Ishikawa (cell line): Measurements from ENCODE around the gene DPM3.

ENCODE experiments used
- CEBPB ChIP-seq: IDR thresholded peaks from 2 replicates; pipeline ENCODE4 v1.6.1; 2012
- CREB1 ChIP-seq: IDR thresholded peaks from 2 replicates; pipeline ENCODE4 v1.6.1; 2012; ENCODE audit warnings: low read depth
- EGR1 ChIP-seq: IDR thresholded peaks from 2 replicates; pipeline ENCODE4 v1.6.1; 2012
- EP300 ChIP-seq: IDR thresholded peaks from 2 replicates; pipeline ENCODE4 v1.6.1; 2012; ENCODE audit warnings: borderline replicate concordance
- FOXM1 ChIP-seq: IDR thresholded peaks from 2 replicates; pipeline ENCODE4 v1.6.1; 2012; ENCODE audit warnings: low read depth, borderline replicate concordance
- NFIC ChIP-seq: IDR thresholded peaks from 2 replicates; pipeline ENCODE4 v1.6.1; 2012
- RAD21 ChIP-seq: IDR thresholded peaks from 2 replicates; pipeline ENCODE4 v1.6.1; 2012; ENCODE audit warnings: low read depth
- TAF1 ChIP-seq: IDR thresholded peaks from 2 replicates; pipeline ENCODE4 v1.6.1; 2012; ENCODE audit warnings: low read depth, mild to moderate bottlenecking
- TCF12 ChIP-seq: IDR thresholded peaks from 2 replicates; pipeline ENCODE4 v1.6.1; 2012; ENCODE audit warnings: low read depth
- TEAD4 ChIP-seq: IDR thresholded peaks from 2 replicates; pipeline ENCODE4 v1.6.1; 2012
- YY1 ChIP-seq: IDR thresholded peaks from 2 replicates; pipeline ENCODE4 v1.6.1; 2012; ENCODE audit warnings: low read depth
- ZBTB7A ChIP-seq: IDR thresholded peaks from 2 replicates; pipeline ENCODE4 v1.6.1; 2012; ENCODE audit warnings: low read depth
- TF ChIP-seq, protein P1 (sequence below): IDR thresholded peaks from 2 replicates; pipeline ENCODE4 v1.6.1; 2012; ENCODE audit warnings: low read depth, mild to moderate bottlenecking
- TF ChIP-seq, protein P2 (sequence below): IDR thresholded peaks from 2 replicates; pipeline ENCODE4 v1.6.1; 2012
- TF ChIP-seq, protein P3 (sequence below): IDR thresholded peaks from 2 replicates; pipeline ENCODE4 v1.6.1; 2012

Gene DPM3

DNA sequence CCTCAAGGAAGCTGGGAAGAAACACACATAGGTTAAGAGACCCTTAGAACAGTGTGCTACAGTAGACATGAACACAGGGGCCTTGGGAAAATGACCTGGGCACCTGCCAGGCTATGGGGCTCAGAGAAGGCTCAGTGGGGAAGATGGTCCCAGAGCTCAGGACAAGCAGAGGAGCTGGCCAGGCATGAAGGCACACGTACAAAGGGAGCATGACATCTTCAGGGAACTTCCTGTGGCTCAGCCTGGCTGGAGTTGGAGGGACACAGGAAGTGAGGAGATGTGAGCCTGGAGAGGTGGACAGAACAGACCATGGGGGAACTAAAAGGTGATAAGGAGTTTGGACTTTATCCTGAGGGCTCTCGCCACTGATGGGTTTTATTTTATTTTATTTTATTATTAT, 8.5 kb downstream of the DPM3 start:
- no peak for TF ChIP-seq EP300
- no peak for TF ChIP-seq TEAD4
- TF ChIP-seq ZBTB7A, result no peak
- TF ChIP-seq NFIC, result no peak

DNA sequence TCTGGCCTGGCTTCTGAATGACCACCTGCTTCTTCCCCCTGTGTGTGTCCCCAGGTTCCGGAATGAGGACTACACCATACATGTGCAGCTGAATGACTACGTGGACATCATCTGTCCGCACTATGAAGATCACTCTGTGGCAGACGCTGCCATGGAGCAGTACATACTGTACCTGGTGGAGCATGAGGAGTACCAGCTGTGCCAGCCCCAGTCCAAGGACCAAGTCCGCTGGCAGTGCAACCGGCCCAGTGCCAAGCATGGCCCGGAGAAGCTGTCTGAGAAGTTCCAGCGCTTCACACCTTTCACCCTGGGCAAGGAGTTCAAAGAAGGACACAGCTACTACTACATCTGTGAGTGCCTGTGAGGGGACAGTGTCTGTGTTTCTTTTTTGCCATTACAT, 9.0 kb downstream of the DPM3 start:
- no peak for TF ChIP-seq TCF12
- no peak for TF ChIP-seq RAD21
- TF ChIP-seq NFIC, result no peak
- no peak for TF ChIP-seq CEBPB
- TF ChIP-seq TAF1, result no peak
- TF ChIP-seq, protein P1, sequence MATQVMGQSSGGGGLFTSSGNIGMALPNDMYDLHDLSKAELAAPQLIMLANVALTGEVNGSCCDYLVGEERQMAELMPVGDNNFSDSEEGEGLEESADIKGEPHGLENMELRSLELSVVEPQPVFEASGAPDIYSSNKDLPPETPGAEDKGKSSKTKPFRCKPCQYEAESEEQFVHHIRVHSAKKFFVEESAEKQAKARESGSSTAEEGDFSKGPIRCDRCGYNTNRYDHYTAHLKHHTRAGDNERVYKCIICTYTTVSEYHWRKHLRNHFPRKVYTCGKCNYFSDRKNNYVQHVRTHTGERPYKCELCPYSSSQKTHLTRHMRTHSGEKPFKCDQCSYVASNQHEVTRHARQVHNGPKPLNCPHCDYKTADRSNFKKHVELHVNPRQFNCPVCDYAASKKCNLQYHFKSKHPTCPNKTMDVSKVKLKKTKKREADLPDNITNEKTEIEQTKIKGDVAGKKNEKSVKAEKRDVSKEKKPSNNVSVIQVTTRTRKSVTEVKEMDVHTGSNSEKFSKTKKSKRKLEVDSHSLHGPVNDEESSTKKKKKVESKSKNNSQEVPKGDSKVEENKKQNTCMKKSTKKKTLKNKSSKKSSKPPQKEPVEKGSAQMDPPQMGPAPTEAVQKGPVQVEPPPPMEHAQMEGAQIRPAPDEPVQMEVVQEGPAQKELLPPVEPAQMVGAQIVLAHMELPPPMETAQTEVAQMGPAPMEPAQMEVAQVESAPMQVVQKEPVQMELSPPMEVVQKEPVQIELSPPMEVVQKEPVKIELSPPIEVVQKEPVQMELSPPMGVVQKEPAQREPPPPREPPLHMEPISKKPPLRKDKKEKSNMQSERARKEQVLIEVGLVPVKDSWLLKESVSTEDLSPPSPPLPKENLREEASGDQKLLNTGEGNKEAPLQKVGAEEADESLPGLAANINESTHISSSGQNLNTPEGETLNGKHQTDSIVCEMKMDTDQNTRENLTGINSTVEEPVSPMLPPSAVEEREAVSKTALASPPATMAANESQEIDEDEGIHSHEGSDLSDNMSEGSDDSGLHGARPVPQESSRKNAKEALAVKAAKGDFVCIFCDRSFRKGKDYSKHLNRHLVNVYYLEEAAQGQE, result no peak

DNA sequence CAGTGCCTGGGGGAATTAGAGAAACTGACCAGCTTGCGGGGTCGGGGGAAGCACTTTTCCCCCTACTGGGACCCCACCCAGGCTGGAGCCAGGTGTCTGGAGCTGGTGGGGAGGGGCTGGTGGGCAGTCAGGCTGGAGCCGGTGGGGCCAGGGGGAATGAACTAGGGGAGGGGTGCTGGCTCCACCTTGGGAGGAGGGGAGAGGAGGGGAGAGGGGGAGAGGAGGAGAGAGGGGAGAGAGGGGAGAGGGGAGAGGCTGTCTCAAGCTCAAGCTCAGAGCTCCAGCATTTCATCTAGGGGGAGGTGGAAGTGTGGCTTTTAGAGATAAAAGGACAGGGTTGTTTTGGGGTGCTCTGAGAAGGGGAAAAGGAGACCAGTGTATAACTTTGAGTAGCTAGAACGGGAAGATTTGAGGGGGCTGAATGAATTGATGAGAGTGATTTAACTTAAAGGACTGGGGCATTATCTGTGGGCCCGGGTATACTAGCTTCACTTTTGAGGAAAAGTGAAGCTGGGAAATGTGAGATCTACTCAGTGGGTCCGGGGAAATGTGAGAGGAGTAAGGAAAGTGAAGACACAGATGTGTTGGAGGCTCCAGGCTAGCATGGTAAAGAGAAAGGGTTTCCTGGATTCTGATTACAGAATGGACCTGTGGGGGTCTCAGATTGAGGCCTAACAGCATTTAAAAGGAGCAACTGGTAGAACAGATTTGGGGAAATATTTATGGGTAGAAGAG, 9.9 kb downstream of the DPM3 start:
- no peak for TF ChIP-seq CREB1
- TF ChIP-seq, protein P2, sequence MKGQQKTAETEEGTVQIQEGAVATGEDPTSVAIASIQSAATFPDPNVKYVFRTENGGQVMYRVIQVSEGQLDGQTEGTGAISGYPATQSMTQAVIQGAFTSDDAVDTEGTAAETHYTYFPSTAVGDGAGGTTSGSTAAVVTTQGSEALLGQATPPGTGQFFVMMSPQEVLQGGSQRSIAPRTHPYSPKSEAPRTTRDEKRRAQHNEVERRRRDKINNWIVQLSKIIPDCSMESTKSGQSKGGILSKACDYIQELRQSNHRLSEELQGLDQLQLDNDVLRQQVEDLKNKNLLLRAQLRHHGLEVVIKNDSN, result no peak
- TF ChIP-seq YY1, result no peak
- TF ChIP-seq, protein P1, result no peak
- no peak for TF ChIP-seq EGR1
- no peak for TF ChIP-seq CEBPB
- no peak for TF ChIP-seq TAF1
- TF ChIP-seq NFIC, result no peak
- no peak for TF ChIP-seq TEAD4
- no peak for TF ChIP-seq ZBTB7A
- TF ChIP-seq, protein P3, sequence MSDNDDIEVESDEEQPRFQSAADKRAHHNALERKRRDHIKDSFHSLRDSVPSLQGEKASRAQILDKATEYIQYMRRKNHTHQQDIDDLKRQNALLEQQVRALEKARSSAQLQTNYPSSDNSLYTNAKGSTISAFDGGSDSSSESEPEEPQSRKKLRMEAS, result no peak
- TF ChIP-seq TCF12, result no peak
- no peak for TF ChIP-seq RAD21
- no peak for TF ChIP-seq FOXM1
- no peak for TF ChIP-seq EP300

DNA sequence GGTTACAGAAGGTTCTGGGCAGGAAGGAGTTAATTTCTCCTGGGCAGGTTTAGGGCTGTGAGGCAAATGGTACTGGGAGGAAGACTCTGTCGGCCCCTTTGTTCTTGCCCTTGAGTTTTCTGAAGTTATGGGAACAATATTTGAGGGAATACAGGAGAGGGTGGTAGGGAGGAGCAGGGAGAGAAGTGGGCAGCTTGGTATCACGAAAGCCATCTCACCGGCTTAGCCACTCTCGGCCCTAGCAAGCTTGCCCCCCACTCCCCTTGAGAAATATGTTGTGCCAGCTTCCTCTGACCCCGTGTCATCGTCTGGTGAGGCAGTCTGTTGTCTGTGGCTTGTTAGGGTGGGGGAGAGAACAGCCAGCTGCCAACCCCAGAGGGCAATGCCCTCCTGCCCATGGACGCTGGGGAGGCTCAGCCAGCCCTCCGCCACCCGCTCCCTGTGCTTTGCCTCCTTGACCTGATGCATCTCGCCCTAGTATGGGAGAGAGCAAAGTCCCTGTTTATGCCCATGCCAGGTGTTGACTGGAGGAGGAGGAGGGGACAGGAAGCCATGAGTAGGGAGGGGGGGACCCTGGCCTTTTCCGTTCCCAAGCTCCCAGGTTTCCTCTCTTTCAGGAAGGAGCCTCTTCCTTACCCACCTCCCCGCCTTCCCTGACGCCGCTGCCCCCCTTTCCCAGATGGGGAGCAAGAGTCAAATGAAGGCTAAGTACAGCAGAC, 11.4 kb downstream of the DPM3 start:
- TF ChIP-seq CREB1, result no peak
- TF ChIP-seq, protein P3, result no peak
- TF ChIP-seq TCF12, result no peak
- no peak for TF ChIP-seq YY1
- TF ChIP-seq, protein P1, result no peak
- TF ChIP-seq ZBTB7A, result no peak
- TF ChIP-seq TEAD4, result no peak
- no peak for TF ChIP-seq TAF1
- TF ChIP-seq EGR1, result no peak
- no peak for TF ChIP-seq FOXM1
- TF ChIP-seq NFIC, result no peak
- TF ChIP-seq CEBPB, result no peak
- TF ChIP-seq, protein P2, result no peak
- TF ChIP-seq EP300, result no peak
